MM.1S (cell line): Measurements from ENCODE around the gene FGL2.
"Not testable (repeated sequence)": the region's sequence is repeated elsewhere in the genome, so short reads cannot be mapped to it uniquely, and the experiment has no call there.

Experiments used
- DNase-seq: peaks from one replicate; pipeline ENCODE4 v3.0.0-alpha.2; 2015
- H2AFZ ChIP-seq: fragments of 300-600 bp; sonication (generic); 2 replicates; pipeline ENCODE4 v1.6.0; 2016; ENCODE audit warnings: antibody characterized with exemption, low read length
- H3F3A ChIP-seq: fragments of 300-600 bp; sonication (generic); 2 replicates; pipeline ENCODE4 v1.6.1; 2016; ENCODE audit warnings: mild to moderate bottlenecking, antibody characterized with exemption, low read length, moderate library complexity, mixed read lengths; ENCODE audit not compliant: insufficient read depth
- H3K27ac ChIP-seq: fragments of 300-600 bp; sonication (generic); 2 replicates; pipeline ENCODE4 v1.5.1; 2016; ENCODE audit warnings: mild to moderate bottlenecking, low read length
- H3K27me3 ChIP-seq: fragments of 300-600 bp; sonication (generic); replicated peaks from 2 replicates; pipeline ENCODE4 v1.6.0; 2016; ENCODE audit warnings: low read length; ENCODE audit not compliant: insufficient read depth
- H3K36me3 ChIP-seq: fragments of 300-600 bp; sonication (generic); replicated peaks from 2 replicates; pipeline ENCODE4 v1.6.1; 2016; ENCODE audit warnings: mild to moderate bottlenecking, low read length, mixed read lengths; ENCODE audit not compliant: insufficient read depth
- H3K4me1 ChIP-seq: fragments of 300-600 bp; sonication (generic); 2 replicates; pipeline ENCODE4 v1.6.1; 2016; ENCODE audit warnings: low read length, mixed read lengths
- H3K4me2 ChIP-seq: fragments of 300-600 bp; sonication (generic); 2 replicates; pipeline ENCODE4 v1.6.0; 2016; ENCODE audit warnings: low read depth, low read length
- H3K4me3 ChIP-seq: fragments of 300-600 bp; sonication (generic); 2 replicates; pipeline ENCODE4 v1.5.1; 2016; ENCODE audit warnings: low read length, mixed read lengths
- H3K79me2 ChIP-seq: fragments of 300-600 bp; sonication (generic); 2 replicates; pipeline ENCODE4 v1.6.1; 2016; ENCODE audit warnings: mixed run types, low read length, mixed read lengths
- H3K9ac ChIP-seq: fragments of 300-600 bp; sonication (generic); 2 replicates; pipeline ENCODE4 v1.6.1; 2016; ENCODE audit warnings: low read length, mixed read lengths
- H3K9me2 ChIP-seq: fragments of 300-600 bp; sonication (generic); replicated peaks from 2 replicates; pipeline ENCODE4 v1.6.1; 2016; ENCODE audit warnings: mild to moderate bottlenecking, low read length, mixed read lengths; ENCODE audit not compliant: insufficient read depth
- H3K9me3 ChIP-seq: fragments of 300-600 bp; sonication (generic); replicated peaks from 2 replicates; pipeline ENCODE4 v1.6.1; 2016; ENCODE audit warnings: mild to moderate bottlenecking, low read length, mixed read lengths; ENCODE audit not compliant: insufficient read depth
- H4K20me1 ChIP-seq: fragments of 300-600 bp; sonication (generic); 2 replicates; pipeline ENCODE4 v1.6.1; 2016; ENCODE audit warnings: mild to moderate bottlenecking, low read length, moderate library complexity, mixed read lengths; ENCODE audit not compliant: insufficient read depth

FGL2 gene

DNA sequence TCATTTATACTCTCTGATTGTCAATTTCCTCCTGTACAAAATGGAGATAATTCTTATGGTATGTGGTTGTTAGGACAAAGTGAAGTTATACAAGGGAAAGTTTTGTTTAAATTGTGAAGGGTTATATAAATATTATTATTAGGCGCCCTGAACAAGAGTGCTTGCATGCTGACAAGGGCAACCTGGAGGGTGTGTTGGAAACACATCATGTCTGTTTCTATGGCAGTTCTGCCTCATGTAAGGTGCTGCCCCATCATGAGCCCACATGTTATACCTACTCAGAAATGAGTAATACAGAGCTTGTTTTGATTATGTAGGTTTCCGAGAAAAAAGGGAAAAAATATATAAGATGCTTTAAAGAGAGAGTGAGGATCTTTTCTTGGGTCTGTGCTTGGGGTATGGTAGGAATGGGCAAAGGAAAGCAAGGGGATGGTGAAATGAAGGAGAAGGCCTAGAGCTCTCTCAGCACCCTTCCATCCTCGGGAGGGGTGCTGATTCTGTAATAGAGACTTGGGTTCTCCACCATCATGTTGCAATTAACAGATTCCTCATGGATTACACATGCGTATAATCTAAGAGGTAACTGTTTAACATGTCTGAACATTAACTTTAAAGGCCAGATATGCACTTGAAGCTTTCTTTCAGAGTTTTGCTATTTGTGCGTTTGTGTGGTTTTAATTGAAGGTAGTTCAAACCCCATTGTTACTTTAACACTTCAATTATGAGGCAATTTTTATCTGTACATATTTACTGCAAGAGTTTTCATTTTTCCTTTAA lies 43.8 kb downstream of the FGL2 start:
- not testable (repeated sequence) for H3K4me3 ChIP-seq, H3F3A ChIP-seq, H3K27ac ChIP-seq, H3K9ac ChIP-seq, DNase-seq, H3K9me3 ChIP-seq, H4K20me1 ChIP-seq, H3K27me3 ChIP-seq, H3K36me3 ChIP-seq, H3K4me1 ChIP-seq, H3K4me2 ChIP-seq, H3K79me2 ChIP-seq, H2AFZ ChIP-seq, H3K9me2 ChIP-seq

DNA sequence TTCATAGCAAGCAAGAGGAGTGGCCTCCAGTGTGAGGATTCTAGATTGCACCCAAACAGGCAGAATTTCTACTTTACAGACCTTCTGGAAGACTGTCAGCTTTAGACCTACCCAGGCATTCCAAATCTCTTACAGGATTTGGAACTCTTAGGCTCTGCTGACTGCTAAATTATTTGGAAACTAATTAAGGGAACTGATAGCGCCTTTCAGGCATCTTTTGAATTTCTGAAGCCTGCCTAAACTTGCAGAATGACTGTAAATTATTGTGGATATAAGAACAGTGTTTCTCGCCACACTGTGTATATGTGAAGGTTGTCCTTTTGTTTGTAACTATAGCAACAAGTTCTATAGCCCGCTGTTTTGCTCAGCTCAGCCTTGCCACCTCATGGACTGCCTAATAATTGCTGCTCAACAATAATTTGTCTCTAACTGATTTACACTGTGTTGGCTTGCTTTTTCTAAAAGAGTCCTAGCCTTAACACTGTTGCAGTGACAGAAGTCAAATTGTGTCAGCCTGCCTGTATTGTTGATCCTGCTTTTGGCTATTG lies 44.6 kb downstream of the FGL2 start:
- not testable (repeated sequence) for H3K9me3 ChIP-seq, H3K27ac ChIP-seq, H3K4me1 ChIP-seq, H3K36me3 ChIP-seq, H3K9me2 ChIP-seq, H3K4me3 ChIP-seq, H3K4me2 ChIP-seq, H3F3A ChIP-seq, H3K27me3 ChIP-seq, DNase-seq, H4K20me1 ChIP-seq, H3K79me2 ChIP-seq, H2AFZ ChIP-seq, H3K9ac ChIP-seq

DNA sequence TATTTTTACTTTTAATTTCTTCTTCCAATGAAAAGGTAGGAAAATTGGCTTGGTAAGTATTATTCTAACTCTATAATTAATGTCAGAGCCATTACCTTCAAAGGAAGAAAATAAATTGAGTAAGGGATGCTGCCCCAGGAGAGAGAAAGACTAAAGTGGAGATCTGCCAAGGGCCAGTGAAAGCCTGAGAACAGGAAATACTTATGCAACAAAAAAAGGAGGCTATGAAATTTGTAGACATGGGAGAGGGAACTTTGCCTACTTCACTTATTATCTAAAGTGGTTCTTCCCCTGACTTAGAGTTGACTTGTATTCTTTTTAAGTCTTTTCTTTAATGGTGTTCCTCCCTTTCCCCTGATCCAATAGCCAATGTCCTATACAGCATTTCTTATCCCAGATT lies 47.4 kb downstream of the FGL2 start:
- H3K36me3 ChIP-seq, H3K4me2 ChIP-seq, H3K4me1 ChIP-seq, H3K4me3 ChIP-seq, H2AFZ ChIP-seq, H3F3A ChIP-seq, H3K27me3 ChIP-seq, DNase-seq, H4K20me1 ChIP-seq, H3K27ac ChIP-seq, H3K9me2 ChIP-seq, H3K9me3 ChIP-seq, H3K9ac ChIP-seq, H3K79me2 ChIP-seq: not testable (repeated sequence)
